RCC 7860 (cell line): ENCODE data around the gene OBSCN.

Experiments
- DNase-seq: peaks from one replicate; pipeline ENCODE4 v3.0.0-alpha.2; 2015; ENCODE audit warnings: low spot score
- FAIRE-seq: peaks from 2 replicates; lab custom pipeline; 2012; peaks lifted over from hg19 to GRCh38; lab: Jason Lieb, UNC

OBSCN gene

DNA sequence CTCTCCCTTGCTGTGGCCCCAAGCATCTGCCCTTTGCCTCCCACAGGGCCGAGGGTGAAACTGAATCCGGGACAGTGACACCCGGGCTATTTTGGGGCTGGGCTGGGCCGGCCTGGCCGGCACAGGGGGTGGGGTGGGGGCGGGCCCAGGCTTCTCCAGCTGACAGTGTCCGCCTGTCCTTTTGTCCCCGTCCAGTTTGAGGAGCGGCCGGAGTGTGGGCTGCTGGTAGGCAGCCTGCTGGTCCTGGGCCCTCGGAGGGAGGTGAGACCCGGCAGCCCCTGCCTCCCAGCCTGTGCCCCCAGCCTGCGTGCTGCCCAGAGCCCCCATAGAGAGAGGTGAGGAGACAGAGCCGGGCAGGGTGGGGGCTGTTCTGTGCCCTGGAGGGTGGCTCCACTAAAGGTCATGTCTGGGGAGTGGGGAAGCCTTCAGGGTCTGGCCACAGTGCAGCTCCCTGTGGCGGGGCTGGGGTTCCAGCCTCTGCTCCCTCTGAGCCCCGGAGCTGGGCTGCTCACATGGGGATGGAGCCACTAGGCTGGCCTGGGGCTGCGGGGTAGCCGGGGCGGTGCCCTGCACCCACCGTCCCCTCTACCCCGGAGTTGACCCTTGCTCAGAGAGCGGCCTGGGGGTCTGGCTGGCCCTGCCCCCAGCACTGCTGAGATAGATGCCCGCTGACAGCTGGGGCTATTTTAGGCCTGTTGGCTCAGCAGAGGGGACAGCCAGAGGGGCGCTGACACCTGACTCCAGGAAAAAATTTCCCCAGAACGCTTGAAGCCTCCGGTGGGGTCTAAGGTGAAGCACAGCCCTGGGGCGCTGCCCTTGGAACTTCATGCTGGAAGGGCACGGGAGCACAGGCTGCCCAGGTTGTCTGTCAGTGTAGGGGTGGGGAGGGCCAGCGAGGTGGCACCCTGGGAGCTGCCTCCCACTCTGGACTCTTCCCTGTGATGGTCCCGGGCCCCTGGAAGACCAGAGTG is at the start of gene OBSCN:
Gene OBSCN (plus strand): TSS at position 194 of the 971 bp plus-strand sequence. CDS start 3,740 bp downstream, outside the sequence.
- DNase-seq = no peak
- no peak for FAIRE-seq

DNA sequence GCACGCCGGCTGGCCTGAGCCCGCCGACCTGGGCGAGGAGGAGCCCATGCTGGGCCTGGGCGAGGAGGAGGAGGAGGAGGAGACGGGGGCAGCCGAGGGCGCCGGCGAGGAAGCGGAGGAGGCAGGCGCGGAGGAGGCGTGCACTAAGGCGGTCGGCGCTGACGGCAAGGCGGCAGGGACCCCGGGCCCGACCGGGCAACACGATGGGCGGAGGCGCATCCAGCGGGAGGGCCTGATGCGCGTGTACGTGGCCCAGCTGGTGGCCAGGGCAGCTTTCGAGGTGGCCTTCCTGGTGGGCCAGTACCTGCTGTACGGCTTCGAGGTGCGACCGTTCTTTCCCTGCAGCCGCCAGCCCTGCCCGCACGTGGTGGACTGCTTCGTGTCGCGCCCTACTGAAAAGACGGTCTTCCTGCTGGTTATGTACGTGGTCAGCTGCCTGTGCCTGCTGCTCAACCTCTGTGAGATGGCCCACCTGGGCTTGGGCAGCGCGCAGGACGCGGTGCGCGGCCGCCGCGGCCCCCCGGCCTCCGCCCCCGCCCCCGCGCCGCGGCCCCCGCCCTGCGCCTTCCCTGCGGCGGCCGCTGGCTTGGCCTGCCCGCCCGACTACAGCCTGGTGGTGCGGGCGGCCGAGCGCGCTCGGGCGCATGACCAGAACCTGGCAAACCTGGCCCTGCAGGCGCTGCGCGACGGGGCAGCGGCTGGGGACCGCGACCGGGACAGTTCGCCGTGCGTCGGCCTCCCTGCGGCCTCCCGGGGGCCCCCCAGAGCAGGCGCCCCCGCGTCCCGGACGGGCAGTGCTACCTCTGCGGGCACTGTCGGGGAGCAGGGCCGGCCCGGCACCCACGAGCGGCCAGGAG is 49.5 kb upstream of the OBSCN start:
- FAIRE-seq = no peak
- no peak for DNase-seq

DNA sequence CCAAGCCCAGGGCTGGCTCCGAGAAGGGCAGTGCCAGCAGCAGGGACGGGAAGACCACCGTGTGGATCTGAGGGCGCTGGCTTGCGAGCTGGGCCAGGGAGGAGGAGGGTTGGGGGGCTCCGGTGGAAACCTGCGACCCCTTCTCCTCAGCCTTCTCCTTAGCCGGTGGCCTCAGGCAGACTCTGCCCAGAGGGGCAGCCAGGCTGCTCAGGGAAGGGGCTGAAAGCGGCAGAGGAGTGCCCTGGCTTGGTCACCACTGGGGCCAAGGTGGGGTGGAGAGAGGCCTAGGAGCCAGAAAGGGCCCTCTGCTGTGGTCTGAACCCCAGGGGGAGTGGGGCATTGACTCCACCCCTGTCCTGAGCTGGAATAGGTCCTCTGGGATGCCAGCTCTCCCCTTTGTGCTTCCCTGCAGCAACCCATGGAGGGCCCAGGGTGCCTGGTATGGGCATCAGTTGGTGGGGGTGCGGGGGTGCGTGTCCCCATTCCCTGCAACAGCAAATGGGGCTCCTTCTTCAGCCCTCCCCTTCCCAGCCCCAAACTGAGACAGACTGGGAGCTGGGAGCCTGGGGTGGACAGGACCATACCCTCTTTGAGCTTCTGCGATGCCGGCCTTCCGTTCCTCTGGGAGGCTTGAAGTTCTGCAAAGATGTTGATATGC is 48.7 kb upstream of the OBSCN start:
- FAIRE-seq (no peak), DNase-seq (no peak)

DNA sequence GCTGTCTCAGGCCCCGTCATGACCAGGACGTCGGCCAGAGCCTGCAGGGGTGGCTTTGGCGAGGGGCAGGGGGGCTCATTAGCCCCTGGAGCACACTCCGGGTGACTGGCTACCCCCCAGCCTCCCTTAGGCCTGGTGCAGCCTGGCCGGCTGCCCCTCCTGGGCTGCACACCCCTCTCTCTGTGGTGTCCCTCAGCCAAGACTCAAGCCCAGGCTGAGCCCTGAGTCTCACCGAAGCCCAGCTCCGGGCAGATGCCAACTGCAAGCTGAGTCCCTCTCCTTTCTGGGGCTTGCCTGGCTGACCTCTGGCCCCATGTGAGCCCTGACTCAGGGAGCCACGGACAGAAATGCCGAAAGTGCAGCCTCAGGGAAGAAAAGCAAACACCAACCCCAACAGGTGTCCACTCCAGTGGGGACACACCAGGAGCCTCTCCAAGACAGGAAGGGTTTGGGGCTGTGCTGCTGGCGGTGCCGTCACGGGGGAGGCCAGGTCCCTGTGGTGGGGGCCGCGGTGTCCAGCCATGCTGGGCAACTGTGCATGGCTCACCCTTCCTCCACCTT is 47.6 kb upstream of the OBSCN start:
- no peak for FAIRE-seq

GRCh38 chr1:228161362-228161761 is 46.5 kb upstream of the OBSCN start:
- DNase-seq = no peak
- FAIRE-seq = no peak

More for the DNA sequence above, 47.6 kb upstream of the OBSCN start:
- DNase-seq = no peak

GRCh38 chr1:228161866-228162265 is 46.0 kb upstream of the OBSCN start:
- FAIRE-seq (no peak), DNase-seq (no peak)

GRCh38 chr1:228162286-228163006 is 45.4 kb upstream of the OBSCN start:
- FAIRE-seq (no peak), DNase-seq (no peak)

DNA sequence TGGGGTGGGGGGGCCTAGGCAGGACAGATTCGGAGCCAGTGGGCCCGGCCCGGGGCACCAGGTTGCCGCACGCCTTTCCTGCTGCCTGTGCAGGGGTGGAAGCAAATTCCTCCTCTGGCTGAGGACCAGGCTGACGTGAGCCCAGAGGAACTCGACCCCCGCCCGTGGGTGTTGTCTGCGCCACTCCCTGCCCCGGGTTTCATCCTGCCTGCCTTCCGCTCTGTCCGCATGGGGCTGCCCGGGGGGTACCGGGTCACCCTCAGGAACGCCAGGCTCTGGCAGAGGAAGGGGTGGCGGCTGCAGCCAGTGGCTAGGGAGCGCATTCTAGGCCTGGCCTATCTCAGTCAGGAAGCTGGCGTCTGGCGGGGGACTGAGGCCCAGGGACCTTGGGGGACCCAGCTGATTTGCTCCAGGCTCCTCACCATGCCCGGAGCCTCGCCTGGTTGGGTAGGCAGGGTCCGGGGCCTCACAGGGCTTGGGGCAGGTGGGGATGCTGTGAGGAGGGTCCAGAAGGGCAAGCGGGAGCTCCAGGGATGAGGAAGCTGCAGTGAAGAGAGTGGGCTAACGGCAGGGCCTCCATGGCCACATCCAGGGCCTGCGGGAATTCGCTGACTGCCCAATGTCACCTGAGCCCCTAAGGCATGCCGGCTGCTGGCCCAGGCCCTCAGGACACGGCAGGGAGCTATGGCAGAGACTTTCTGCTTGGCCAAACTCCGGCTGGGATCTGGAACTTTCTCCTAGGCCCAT is 44.7 kb upstream of the OBSCN start:
- no peak for DNase-seq
- no peak for FAIRE-seq

DNA sequence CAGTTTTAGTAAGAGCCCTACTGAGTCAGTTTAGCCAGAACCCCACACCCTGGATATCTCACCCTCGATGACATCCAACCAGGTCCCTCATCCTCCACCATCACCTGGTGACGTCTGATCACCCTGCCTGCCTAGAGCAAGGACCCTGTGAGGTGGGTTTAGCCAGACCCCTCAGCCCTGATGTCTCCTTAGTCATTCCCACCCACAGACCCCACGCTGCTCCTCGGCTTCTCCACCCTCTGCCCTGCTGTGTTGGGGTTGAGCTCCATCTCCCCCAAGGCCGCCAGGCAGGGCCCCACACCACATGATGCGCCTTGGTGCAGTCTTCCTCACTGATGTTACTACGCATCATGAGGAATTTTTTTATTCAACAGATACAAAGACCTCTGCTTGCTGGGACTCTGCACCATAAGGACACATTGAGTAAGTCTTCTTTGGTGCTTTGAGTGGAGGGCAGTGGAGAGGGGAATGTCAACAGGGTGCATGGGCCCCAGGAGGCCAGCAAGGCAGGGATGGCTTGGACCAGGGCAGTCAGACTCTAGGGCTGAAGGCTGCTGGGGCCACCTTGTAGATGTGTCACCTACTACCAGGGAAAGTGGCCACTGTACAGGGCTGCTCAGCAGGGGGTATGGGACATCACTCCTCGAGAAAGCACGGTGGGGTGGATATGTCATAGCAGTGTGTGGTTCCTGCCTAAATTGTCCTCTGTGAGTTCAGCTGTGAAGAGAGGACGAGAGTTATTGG is 43.9 kb upstream of the OBSCN start:
- no peak for DNase-seq
- FAIRE-seq = no peak

DNA sequence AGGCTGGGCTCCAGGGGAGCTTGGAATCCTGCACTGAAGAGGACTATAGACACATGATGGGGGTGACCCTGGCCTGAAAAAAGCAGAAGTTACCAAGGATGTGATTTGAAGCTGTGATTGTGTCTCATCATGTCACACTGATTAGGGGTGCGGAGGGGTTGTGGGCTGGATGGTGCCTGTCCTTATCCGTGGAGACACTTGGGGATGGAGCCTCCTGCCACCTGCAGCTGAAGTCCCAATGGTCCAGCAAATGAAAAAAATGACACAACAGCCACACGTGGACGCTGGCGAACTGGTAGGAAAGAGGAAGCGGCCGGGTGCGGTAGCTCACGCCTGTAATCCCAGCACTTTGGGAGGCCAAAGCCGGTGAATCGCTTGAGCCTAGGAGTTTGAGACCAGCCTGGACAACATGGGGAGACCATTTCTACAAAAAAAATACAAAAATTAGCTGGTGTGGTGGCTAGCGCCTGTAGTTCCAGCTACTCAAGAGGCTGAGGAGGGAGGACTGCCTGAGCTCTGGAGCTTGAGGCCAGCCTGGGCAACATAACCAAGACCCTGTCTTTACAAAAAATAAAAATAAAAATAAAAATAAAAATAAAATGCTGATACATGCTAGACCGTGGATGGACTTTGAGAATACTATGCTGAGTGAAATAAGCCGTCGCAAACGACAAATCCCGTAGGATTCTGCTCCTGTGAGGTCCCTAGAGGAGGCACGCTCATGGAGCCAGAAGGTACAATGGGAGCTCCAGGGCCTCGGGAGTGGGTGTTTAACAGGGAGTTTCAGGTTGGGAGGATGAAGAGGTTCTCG is 43.1 kb upstream of the OBSCN start:
- DNase-seq (no peak), FAIRE-seq (no peak)

- FAIRE-seq (no peak), DNase-seq (peak; percentile 97)
Observed at GRCh38 chr1:228165372-228166169, 42.3 kb upstream of the OBSCN start, which contains the start of gene IBA57. Gene IBA57 (plus strand): TSS chr1:228165804. CDS start chr1:228165817, 13 bp downstream.

DNA sequence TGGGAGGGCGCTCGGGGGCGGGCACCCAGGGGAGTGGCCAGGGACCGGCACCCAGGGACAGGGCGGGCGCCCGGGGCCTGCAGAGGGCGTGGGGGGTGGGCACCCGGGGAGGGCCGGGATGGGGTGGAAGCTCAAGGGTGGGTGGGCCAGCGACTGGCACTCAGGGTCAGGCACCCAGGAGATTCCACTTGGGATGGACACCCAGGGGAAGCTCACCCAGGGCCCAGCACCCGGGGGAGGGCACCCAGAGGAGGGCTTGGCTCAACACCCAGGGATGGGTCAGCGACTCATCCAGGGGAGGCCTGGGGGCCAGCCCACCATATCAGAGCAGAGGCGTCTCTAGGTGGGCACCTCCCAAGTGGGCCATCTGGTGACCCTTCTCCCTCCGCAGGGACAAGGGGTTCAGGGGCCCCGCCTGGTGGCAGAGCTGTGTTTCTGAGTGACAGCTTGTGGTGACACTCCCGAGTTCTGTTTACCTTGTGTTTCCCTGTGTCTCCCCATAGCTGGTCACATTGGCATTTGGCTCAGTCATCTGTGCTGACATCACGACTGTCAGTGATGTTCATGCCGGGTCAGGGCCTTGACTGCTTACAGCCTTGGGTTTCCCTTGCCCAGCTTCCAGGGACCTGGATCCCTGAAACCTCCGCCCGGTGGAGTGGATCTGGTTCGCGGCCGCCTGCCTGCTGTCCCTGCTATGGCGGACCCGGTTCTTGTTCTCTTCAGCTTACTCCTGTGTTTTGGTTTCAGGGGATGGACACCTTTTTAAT is 41.5 kb upstream of the OBSCN start:
- FAIRE-seq = no peak

GRCh38 chr1:228168563-228169270 is 39.1 kb upstream of the OBSCN start:
- DNase-seq = no peak
- FAIRE-seq = no peak

More for the DNA sequence above, 41.5 kb upstream of the OBSCN start:
- DNase-seq = peak; percentile 77

GRCh38 chr1:228169345-228169744 is 38.5 kb upstream of the OBSCN start:
- FAIRE-seq = no peak
- no peak for DNase-seq

- FAIRE-seq = no peak
- DNase-seq = no peak
Observed at GRCh38 chr1:228170666-228171065, 37.2 kb upstream of the OBSCN start.
